Umbilical cord (tissue), 2 donors: Measurements from ENCODE around the gene MKNK2. TPM values are rescaled to one million over a fixed set of nuclear protein-coding genes. Genes with fewer than 3 reads are reported as not detected.
"Not testable (repeated sequence)": the region's sequence is repeated elsewhere in the genome, so short reads cannot be mapped to it uniquely, and the experiment has no call there.

Experiments used
- DNase-seq: peaks from one replicate; pipeline ENCODE4 v3.0.0-alpha.2; 2015; ENCODE audit warnings: low spot score
- total RNA-seq: library from RNA; depleted of rRNA; stranded (reverse); fragments of >200 nt; gene quantifications from one replicate; pipeline ENCODE4 v1.2.3, GENCODE V29; 2014; ENCODE audit warnings: low replicate concordance; ENCODE audit not compliant: insufficient read depth

The MKNK2 gene
- total RNA-seq, 1 donor from 2014 or later = 17.8 TPM

- DNase-seq = no peak
Observed at GRCh38 chr19:2044709-2045500, 6.1 kb downstream of the MKNK2 start.

GRCh38 chr19:2043961-2044708 is 6.9 kb downstream of the MKNK2 start:
- DNase-seq = no peak

GRCh38 chr19:2043251-2043641 is 7.8 kb downstream of the MKNK2 start:
- no peak for DNase-seq

GRCh38 chr19:2042485-2043250 is 8.4 kb downstream of the MKNK2 start:
- no peak for DNase-seq

GRCh38 chr19:2041683-2042484 is 9.2 kb downstream of the MKNK2 start:
- DNase-seq = peak; percentile 96

- no peak for DNase-seq
Observed at GRCh38 chr19:2041433-2041682, 9.7 kb downstream of the MKNK2 start.

- DNase-seq = no peak
Observed at GRCh38 chr19:2040647-2041432, 10.2 kb downstream of the MKNK2 start.

GRCh38 chr19:2039959-2040646 is 10.9 kb downstream of the MKNK2 start:
- no peak for DNase-seq

- DNase-seq = no peak
Observed at GRCh38 chr19:2039089-2039958, 11.7 kb downstream of the MKNK2 start.

GRCh38 chr19:2038284-2039088 is 12.6 kb downstream of the MKNK2 start:
- DNase-seq = no peak

GRCh38 chr19:2037651-2038255 is 13.3 kb downstream of the MKNK2 start:
- DNase-seq = no peak

GRCh38 chr19:2036424-2036823 is 14.6 kb downstream of the MKNK2 start:
- no peak for DNase-seq

GRCh38 chr19:2035590-2035991 is 15.5 kb downstream of the MKNK2 start:
- DNase-seq = no peak

- no peak for DNase-seq
Observed at GRCh38 chr19:2034729-2035589, 16.1 kb downstream of the MKNK2 start.

- DNase-seq = not testable (repeated sequence)
Observed at GRCh38 chr19:2034253-2034652, 16.8 kb downstream of the MKNK2 start.

GRCh38 chr19:2033825-2034159 is 17.3 kb downstream of the MKNK2 start:
- DNase-seq = no peak
